Inferior parietal cortex (tissue), 1 donor: ENCODE data around the gene C1R.

ENCODE experiments used
- DNase-seq: peaks from one replicate; pipeline ENCODE4 v3.0.0-alpha.2; 2016; ENCODE audit errors: extremely low spot score

Gene C1R

DNA sequence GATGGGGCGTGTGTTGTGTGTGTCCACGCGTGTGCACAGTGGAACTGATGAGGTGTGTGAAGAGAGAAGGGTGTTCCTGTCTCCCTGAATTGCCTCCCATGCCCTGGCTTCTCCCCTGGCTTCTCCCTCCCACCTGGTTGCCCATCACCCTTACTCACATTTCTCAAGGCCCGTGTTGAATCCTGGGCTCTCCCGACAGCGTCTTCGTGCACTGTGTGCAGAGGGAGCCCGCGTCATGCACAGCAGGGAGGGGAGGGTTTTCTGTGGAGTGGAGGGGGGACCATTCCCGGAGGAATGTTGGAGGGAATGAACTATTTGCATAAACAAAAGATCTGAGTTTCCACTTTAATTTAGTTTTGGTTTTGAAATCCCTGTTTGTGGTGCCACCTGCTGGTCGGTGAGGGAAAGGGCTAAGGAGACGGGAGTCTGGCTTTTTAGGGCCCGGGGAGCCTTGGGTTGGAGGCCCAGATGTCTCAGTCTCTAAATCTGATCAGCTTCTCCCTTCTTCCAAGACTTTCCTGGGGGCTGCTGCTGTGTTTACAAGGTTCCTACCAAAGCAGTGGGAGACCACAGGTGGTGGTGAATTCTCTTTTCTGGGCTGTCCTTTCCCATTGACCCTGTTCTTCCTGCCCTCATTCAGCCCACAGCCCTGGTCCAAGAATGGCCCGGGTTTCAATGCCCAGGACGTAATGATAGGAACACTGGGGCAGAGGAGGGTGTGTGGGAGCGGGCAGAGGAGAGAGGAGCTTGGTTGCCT lies at the start of gene C1R:
Gene C1R (minus strand): TSS at position 217 of the 757 bp plus-strand sequence. CDS start 57 bp downstream, at position 160.
- peak; percentile 78 for DNase-seq

DNA sequence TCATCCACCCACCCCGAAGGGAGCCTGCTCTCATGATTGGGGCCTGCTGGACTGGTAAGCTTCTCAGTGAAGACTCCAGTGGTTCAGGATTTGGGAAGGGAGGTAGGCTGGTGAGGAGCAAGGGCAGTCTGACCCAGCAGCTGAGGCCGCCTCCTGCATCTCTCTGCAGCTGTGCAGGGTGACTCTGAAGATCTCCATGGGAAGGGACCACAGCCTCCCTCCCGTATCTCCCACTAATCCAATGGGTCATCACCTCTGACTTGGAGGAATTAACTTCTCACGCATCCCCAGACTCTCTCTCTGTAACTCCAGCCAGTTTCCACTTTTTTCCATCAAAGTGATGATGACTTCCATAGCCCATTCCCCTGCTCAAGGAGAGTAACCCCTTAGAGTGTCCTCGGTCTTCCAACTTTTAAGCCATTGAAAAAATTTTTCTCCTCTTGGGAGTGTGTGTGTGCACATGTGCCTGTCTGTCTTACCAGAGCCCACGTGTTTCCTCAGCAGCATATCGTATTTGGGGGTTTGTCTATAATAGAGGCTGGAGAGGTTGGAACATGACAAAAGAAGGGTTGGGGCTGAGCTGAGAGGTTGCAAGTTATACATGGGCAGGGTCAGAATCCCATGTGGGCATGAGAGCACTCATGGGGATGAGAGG lies 49.2 kb upstream of the C1R start:
- no peak for DNase-seq

DNA sequence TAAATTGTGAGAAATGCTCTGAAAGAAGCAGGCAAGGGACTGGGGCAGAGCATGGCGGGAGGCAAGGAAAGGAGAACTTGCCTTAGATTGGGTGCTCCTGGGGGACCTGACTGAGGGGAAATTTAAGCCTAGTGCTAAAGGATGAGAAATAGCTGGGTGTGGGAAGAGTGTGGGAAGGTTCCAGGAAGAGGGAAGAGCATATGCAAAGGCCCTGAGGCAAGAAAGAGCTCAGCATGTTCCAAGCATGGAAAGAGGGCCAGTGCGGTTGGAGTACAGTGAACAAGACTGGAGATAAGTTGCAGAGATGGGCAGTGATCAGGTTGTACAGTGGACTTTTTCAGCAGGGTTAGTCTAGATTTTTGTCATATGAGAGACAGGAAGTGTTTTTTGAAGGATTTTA lies 47.0 kb upstream of the C1R start:
- no peak for DNase-seq

DNA sequence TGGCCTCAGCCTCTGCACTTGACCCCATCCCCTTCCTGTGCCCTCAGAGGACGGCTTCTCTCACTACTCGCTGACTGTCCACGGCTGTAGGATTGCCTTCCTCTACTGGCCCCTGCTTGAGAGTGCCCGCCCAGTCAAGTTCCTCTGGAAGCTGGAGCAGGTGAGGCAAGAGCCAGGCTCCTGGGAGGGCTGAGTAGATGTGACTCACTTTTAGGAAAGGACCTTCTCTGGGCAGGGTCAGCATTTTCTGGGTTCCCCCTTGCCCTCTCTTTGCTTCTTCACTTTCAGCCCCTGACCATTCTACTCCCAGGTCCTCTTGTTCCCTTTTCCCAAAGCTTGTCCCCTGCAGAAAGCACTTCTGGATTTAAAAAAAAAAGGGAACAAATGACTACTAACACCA lies 45.7 kb upstream of the C1R start:
- DNase-seq = no peak

DNA sequence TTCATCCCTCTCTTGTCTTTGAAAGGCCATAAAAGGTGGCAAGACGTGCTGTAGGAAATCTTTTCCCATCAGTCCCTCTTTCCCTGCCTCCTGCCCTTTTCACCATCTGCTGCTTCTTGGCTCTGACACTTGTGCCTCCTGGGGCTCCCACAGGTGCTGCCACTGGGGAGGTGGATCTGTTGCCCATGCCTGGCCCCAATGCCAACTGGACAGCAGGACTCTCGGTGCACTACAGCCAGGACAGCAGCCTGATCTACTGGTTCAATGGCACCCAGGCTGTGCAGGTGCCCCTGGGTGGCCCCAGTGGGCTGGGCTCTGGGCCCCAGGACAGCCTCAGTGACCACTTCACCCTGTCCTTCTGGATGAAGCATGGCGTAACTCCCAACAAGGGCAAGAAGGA lies 44.4 kb upstream of the C1R start:
- no peak for DNase-seq

DNA sequence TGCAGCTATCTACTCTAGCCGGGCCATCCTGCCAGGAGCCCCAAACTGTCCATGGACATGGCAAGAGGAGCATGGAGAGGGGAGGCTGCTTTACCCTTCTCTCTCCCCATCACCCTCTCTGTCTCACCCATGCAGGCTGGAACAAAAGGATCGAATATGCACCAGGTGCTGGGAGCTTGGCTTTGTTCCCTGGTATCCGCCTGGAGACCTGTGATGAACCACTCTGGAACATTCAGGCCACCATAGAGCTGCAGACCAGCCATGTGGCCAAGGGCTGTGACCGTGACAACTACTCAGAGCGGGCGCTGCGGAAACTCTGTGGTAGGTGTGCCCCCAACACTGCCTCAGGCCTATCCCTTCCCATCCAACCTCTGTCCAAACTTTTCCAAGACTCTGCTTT lies 43.8 kb upstream of the C1R start:
- DNase-seq = no peak

DNA sequence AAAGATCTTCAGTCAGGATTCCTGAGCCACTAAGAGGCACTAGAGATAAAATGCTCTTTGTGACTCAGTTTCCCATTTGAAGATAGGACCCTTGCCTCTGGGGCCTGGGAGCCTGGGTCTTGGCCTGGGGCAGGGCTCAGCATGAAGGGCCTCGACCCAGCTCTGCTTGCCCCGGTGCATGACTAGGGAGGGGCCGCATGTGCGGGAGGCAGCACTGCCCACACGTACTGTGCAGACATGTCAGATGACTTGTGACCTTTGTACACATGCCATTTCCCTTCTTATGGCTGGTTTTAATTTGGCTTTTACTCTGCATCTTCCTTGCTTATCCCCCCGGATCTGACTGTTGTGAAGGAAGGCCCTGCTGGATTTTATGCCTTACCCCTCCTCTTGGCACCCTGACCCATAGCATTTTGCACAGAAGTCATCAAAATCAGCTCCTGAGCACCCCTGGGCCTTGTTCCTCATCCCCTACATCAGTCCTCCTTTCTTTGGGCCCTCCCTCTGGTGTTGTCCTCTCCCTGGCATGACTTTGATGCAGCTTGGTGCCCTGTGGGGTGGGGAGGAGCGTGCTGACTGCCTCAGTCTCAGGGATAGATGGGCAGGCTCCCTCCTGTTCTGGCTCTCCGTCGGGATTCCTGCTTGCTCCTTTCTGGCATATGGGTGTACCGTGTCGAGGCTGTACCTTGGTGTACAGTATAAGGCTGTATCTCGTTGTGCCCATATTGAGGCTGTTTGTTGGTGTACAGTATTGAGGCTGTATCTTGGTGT lies 42.3 kb upstream of the C1R start:
- DNase-seq = no peak

DNA sequence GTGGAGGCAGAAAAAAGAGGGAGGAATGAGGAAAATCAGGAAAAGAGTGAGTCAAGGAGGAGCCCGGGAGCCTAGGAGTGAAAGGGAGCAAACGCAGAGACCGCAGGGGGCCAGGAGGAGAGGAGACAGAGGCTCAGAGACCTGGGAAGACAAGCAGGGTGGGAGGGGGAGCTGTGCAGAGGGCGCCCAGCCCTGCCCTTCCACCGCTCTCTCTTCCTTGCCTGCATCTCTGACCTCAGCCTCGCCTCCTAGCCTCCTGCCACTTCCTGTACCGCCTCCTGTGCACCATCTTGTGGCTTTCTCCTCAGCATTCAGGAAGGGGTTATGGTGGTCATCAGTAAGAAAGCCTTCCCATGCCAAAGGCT lies 39.2 kb upstream of the C1R start:
- DNase-seq = no peak

DNA sequence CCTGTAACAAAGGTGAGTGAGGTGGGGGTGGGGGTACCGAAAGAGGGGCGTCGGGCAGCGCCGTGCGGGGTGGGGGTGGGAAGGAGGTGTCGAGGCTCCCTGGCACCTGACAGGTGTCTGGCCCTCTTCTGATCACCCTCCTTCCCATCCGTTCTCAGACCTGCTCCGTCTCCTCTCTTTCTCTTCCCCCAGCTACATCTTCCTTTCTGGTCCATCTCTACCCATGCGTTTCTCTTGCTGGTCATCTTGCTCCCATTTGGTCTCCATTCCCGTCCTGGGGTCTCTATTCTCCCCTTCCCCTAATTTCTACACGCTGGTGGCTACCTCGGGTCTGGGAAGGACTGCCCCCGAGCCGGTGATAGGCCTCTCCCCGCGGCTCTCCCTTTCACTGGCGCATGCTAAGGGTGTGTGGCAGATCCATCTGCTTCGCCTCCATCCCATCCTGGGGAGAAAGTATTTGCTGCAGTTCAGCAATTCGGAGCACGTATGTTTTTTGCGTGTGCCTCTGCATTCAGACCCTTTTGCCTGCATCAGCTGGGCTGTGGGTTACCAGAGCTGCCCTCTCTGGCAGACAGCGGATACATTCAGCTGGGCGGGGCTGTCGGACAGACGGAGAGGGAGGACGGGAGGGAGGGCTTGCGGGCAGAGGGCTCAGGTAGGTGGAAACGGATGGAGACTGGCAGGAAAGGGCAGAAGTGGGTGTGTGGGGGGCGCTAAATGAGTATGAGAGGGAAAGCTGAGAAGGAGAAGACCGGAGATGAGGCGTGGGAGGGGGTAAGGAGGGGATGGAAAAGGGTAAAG lies 38.7 kb upstream of the C1R start:
- peak; percentile 26 for DNase-seq

DNA sequence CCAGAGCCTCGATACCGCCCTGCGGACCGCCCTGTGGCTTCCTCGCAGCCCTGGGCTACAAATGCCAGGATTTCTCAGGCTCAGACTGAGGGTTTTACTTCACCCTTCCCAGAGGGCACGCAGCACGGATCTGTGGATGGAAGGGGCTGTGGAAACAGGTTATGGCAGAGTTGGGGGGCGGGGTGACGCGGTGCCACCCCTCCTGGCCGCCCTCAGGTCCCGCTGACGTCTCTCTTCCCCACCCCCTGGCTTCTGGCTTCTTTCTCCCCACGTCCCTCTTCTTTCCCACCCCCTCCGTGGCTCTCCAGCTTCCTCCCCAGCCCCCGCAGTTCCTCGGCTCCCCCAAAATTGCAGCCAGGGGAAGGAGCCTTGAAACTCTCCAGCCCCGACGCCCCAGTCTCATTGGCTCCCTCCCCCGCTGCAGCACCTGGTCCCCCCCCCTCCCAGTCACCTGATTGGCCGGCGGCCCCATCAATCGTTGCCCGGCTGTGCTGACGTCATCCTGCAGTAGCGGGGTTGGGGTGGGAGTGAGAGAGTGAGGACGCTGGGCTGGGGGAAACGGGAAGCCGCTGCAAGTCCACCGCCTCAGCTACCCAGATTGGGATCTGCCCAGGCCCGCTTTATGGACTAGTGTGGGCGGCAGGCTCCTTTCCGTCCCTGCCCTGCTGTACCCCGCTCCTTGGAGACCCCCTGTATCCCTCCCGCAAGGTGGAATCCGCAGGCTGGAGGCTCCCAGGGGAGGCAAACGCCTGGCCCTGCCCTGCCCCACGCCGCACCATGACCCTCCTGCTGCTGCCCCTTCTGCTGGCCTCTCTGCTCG lies 37.8 kb upstream of the C1R start, which contains the start of gene CLSTN3:
Gene CLSTN3 (plus strand): TSS at position 500 of the 820 bp plus-strand sequence. CDS start 278 bp downstream, at position 778.
- DNase-seq = peak; percentile 44

DNA sequence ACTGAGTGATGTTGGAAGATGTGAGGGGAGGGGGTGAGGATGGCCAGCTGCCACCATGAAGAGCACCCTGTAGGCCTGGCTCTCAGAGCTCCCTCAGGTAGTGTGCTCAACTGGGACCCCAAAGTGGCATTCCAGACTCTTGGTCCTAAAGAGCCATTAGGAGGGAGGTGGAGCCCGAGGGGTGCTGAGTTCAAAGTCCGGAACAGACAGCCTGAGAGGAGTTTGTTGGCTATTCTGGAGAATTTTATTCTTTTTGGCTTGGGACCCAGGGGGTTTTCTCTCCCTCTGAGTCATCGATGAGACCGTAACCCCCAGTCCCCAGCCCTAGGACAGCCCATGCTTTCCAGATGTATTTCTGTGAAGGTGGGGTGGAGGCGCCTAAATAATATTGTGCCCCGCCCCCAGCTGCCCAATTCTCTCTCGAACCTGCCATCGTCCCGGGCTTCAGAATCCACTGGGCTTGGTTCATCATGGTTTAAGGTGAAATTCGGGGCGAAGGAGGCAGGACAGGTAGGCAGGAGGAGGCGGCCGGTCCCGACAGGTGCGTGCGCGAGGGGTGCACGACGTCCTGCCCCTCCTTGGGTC lies 37.1 kb upstream of the C1R start:
- no peak for DNase-seq

DNA sequence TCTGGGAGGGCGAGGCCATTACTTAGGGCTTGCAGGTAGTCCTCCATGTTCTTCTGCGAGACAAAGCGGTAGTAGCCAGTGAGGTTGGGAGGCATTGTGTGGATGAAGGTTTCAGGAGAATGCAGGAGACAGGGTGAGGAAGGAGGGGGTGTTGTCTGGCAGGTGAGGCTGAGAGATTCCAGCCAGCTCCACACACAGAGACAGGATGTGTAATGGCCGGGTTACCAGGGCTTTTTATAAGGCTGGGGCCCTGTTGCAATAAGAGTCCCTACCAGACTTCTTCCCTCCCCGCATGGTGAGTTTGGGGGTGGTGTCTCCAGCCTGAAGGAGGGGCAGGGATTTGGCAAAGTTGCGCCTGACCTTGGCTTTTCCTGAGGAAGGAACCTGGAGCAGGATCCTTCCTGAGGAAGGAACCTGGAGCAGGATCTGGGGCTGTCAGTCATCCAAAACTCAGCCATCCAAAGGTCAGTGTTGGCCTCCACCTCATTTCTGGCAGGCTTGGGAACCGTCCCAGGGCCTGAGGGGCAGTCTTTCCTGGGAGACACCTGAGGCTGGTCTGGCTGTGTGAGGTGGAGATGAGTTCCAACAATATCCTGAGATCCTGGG lies 36.5 kb upstream of the C1R start, which contains the start of gene RBP5:
Gene RBP5 (minus strand): TSS at position 209 of the 606 bp plus-strand sequence. CDS start 114 bp downstream, at position 95.
- no peak for DNase-seq

DNA sequence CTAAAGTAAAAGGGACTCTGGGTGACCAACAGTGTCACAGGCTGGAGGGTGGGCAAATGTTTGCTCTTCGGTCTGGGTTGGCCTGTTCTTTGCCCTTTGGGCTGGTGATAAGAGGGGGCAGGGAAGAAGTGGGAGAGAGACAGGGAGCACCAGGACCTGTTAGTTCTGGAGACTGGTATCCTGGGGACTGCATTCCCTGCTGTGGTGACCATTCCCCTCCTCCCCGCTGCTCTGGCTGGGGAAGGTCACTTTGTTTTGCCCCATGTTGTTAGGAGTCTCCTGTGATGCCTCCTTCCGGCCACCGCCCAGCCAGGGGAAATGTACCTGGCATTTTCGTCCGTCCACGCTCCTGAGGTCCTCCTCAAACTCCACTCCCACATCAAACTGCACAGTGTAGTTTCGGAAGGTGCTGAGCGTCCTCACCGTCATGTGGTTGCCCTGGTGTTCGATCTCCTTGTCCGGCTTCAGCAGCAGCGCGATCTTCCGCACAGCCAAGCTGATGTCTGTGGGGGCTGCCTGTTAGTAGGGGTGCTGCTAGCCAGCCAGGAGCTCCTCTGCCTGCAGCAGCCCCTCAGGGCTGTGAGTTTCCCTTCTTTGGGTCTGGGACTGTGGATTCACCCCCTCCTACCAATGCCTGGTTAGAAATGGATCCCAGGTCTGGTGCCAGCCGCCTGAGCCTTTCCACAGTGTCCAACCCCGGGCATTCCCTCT lies 35.8 kb upstream of the C1R start:
- no peak for DNase-seq

DNA sequence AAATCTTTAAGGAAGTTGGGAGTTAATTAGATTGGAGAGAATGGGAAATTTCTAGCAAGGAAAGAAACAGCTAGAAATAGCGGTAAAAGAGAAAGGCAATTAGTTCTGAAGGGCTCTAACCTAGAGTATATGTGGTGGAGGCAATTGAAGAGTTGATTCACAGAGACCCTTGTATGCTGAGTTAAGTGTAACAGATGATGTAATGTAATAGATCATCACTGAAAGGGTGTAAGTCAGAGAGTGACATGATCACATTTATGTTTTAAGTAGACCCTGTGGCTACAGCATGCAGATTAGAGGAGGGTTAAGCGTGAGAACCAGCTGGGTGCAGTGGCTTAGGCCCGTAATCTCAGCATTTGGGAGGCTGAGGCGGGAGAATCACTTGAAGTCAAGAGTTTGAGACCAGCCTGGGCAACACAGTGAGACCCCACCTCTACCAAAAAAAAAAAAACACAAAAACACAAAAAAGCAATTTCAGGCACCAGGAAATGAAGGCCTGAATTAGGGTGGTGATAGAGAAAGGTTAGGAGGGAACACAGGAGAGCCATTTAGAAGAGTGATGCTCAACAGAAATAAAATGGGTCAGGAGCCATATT lies 33.5 kb upstream of the C1R start:
- DNase-seq = no peak

DNA sequence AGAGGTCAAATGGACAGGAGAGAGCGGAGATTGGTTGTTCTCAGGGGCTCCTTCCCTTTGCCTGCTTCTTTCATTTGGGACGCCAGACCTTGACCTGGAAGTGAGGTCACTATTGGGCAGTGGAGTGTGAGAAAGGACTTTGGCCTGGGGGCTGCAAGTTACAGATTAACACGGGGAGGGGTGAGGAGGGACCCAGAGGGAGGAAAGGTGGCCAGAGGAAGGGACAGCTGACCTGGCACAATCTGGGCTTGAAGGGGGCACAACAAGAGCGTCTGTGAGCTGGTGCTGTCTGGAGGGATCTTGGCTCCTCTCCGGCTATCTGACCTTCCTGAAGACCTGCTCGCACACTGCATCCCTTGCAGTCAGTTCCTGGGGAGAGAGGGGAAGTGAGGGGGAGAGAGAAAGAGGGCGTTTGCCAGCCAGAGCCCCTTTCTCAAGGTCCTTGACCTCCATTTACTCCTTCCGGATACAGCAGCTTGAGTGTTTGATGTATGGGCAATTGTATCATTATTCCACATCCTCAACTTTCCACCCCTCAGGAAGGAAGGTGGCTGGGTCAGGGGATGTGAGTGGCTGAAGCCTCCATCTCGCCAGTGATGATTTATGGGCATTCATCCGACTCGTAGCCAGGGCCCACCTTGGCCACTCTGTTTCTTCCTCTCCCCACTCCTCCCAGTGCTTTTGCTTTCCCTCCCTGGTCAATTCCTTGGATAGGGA lies 31.7 kb upstream of the C1R start:
- DNase-seq = no peak

DNA sequence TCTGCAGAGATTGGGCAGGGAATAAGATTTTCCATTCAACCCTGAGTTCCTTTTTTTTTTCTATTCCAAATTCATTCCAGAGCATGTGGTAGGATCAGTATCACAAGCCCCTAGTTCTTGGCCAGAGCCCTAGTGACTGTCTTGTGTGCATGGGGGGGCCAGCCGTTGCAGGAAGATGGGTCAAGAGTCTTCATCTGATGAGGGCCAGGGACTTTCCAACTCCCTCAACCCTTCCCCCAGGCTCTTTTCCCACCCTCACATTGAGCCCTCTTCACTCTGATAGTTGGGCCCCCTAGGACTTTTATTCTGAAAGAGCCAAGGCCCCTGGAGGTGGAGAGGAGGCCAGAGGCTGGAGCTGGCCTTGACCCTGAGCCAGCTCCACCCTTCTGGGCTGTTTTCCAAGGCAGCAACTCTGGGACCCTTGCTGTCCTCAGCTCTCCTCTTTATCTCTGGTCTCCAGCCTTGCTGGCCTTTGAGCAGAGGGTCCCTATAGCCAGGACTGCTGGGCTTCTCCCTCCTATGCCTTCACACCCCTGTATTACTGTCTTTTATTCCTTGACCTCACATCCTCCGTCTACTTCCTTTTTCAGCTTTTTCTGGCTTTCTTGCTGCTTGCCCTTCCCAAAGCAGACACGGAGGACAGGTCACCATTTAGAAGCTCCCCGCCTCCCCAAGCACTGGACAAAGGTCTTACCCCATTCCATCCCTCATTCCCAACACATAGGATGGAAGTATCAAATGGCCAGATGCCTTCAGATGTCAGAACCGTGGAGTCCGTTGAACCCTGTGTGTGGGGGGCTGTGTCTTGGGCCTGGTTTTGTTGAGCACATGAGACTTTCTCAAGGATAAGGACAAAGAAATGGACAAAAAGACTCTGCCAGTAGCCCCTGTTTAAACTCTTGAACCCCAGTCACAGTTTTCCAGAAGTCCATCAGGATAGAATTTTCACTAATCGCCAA lies 30.8 kb upstream of the C1R start:
- no peak for DNase-seq

DNA sequence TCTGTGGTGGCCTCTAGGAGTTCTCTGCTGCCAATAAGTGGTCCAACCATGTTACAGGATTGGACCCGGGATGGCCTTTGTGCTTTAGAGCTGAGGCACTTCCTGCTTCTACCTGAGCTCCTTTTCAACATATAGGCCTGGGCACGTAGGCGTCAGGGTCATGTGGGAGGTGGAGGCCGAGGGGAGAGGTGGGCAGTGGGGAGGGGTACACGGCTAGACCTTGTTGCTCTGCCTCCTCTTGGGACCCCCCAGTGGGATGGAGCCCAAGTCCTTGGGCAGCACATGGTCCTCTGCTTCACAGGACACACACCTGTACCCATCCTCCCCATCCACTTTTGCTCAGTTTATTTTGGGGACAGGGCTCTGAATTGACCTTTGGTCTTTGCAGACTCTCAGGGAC lies 29.1 kb upstream of the C1R start:
- no peak for DNase-seq
